Chondrocyte (in vitro differentiated cells): ENCODE measurements around the gene TNPO3. TPM values are rescaled to one million over a fixed set of nuclear protein-coding genes. Genes with fewer than 3 reads are reported as not detected.
A peak's percentile ranks its signal among the peaks of the same experiment; 100 is the strongest.
"Not testable (repeated sequence)": the region's sequence is repeated elsewhere in the genome, so short reads cannot be mapped to it uniquely, and the experiment has no call there.

Source experiments
- DNase-seq: peaks from one replicate; pipeline ENCODE4 v3.0.0; 2021; ENCODE audit warnings: mixed read lengths, low spot score
- H3K27ac Mint-ChIP-seq: one replicate; pipeline ENCODE4 v1.8.0; 2021; ENCODE audit warnings: mild to moderate bottlenecking, moderate library complexity, mixed read lengths; ENCODE audit not compliant: unreplicated experiment
- H3K27me3 Mint-ChIP-seq: 2 replicates; pipeline ENCODE4 v1.8.0; 2021; ENCODE audit warnings: low read depth, mixed read lengths
- H3K36me3 Mint-ChIP-seq: 2 replicates; pipeline ENCODE4 v1.8.0; 2021; ENCODE audit warnings: low read depth, mixed read lengths
- H3K4me1 Mint-ChIP-seq: 2 replicates; pipeline ENCODE4 v1.8.0; 2021; ENCODE audit warnings: low read depth, mild to moderate bottlenecking, mixed read lengths
- H3K4me3 Mint-ChIP-seq: one replicate; pipeline ENCODE4 v1.8.0; 2021; ENCODE audit warnings: mild to moderate bottlenecking, moderate library complexity, mixed read lengths; ENCODE audit not compliant: unreplicated experiment
- H3K9me3 Mint-ChIP-seq: 2 replicates; pipeline ENCODE4 v1.8.0; 2021; ENCODE audit warnings: low read depth, mixed read lengths
- total RNA-seq: library from RNA; stranded (reverse); gene quantifications from 3 replicates; pipeline ENCODE4 v1.2.1, GENCODE V29; 2021
- TF ChIP-seq, protein P1 (sequence below): fragments of 200-600 bp; sonication (generic); IDR thresholded peaks from 2 replicates; pipeline ENCODE4 v1.5.0; 2021; ENCODE audit warnings: antibody characterized with exemption, mild to moderate bottlenecking, moderate library complexity

The TNPO3 gene
- total RNA-seq, 1 donor from 2014 or later = 44.0 TPM

DNA sequence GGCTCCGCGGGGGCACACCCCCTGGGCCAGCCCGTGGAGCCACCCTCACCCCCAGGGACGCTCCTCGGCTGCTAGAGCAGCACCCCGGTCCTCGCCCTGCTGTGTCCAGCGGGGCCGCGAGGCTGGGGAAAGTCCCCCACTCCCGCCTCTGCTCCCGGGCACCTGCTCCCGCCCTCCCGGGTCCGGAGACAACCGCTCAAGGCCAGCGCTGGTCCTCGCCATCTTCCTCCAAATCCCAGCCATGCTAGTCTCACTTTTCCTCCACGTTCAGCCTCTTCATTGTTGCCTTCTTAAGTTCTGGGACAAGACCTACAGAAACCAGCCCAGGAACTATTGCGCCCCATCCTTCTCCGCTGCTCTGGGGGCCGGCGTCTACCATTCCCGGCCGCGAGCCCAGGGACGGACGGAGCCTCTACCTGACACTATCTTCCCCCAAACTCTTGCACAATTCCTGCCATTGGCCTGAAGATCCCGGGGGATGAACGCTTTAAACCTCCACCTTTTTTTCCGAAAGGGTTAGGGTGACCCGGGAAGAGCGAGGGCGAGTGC lies 139.6 kb downstream of the TNPO3 start:
- TF ChIP-seq, protein P1, sequence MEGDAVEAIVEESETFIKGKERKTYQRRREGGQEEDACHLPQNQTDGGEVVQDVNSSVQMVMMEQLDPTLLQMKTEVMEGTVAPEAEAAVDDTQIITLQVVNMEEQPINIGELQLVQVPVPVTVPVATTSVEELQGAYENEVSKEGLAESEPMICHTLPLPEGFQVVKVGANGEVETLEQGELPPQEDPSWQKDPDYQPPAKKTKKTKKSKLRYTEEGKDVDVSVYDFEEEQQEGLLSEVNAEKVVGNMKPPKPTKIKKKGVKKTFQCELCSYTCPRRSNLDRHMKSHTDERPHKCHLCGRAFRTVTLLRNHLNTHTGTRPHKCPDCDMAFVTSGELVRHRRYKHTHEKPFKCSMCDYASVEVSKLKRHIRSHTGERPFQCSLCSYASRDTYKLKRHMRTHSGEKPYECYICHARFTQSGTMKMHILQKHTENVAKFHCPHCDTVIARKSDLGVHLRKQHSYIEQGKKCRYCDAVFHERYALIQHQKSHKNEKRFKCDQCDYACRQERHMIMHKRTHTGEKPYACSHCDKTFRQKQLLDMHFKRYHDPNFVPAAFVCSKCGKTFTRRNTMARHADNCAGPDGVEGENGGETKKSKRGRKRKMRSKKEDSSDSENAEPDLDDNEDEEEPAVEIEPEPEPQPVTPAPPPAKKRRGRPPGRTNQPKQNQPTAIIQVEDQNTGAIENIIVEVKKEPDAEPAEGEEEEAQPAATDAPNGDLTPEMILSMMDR = no peak
- H3K27ac Mint-ChIP-seq = peak overlapping the region; percentile 29
- no peak overlapping the region for H3K4me3 Mint-ChIP-seq
- no peaks in the 10 kb centered on the region for H3K36me3 Mint-ChIP-seq
- DNase-seq = no peak
- H3K9me3 Mint-ChIP-seq = no peaks in the 10 kb centered on the region
- peaks cover under 1% of the 10 kb centered on the region for H3K4me1 Mint-ChIP-seq
- peaks cover 40% of the 10 kb centered on the region for H3K27me3 Mint-ChIP-seq

DNA sequence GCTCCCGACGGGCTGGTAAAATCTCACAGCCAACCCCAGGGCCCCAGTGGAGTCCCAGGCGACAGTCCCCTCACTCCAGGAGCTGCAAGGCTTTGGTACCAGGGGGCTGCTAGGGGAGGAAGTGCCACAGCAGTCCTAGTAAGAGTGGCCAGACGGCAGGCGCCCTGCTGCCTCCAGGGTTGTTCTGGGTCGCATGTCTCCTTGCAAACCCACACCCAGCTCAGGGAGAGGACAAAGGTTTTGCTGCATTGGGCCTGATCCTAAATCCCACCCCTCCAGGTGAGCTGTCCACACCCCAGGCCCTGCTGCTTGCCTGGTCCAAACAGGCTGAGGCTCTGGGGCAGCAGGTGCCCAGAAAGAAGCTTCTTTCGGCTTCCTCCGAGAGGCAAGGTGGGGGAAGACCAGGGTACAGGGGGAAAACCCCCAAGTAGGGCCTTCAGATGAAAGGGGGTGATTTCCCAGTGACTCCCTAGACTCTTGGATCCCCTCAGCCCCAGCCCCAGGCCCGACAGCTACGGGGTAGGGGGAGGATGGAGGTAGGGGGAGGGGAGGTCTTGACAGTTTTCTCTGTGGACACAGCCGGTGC lies 140.3 kb downstream of the TNPO3 start:
- TF ChIP-seq, protein P1 = no peak
- Mint-ChIP-seq H3K4me1 (peaks cover 5% of the 10 kb centered on the region), H3K9me3 (no peaks in the 10 kb centered on the region), H3K27me3 (peaks cover 36% of the 10 kb centered on the region), H3K4me3 (no peak overlapping the region), H3K36me3 (no peaks in the 10 kb centered on the region), H3K27ac (no peak overlapping the region)
- no peak for DNase-seq

DNA sequence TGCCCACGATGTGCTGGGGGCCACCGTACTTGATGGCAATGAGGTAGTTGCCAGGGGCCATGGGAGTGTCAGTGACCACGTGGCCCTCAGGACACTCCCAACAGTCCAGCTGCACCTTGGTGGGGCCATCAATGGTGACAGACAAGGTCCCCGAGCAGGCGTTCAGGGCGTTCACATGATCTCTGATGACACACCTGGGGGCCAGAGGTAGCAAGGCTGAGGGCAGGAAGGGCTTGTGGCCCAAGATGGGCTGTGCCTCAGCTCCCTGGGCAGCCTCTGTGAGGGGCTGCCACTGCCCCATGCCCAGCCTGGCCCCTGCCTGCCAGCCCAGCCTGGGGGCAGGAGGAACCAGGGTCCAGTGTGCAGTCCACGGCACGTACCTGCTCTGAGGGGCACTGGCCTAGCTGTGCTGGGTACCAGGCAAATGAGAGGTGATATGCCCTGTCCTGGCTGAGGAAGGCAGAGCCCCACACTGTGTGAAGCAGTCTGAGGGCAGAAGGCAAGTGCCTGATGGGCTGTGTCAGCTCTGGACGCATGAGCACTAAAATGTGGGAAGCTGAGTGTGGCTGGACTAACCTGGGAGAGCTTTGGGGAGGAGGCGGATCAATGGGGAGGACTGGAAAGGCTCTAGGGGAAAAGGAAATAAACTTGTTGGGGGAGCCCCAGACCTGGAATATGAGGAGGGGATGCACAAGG lies 140.9 kb downstream of the TNPO3 start:
- H3K36me3 Mint-ChIP-seq = no peaks in the 10 kb centered on the region
- TF ChIP-seq, protein P1 = no peak
- no peak for DNase-seq
- H3K27me3 Mint-ChIP-seq = peaks cover 36% of the 10 kb centered on the region
- no peak overlapping the region for H3K4me3 Mint-ChIP-seq
- H3K4me1 Mint-ChIP-seq = peaks cover 11% of the 10 kb centered on the region
- H3K27ac Mint-ChIP-seq = no peak overlapping the region
- H3K9me3 Mint-ChIP-seq = no peaks in the 10 kb centered on the region

DNA sequence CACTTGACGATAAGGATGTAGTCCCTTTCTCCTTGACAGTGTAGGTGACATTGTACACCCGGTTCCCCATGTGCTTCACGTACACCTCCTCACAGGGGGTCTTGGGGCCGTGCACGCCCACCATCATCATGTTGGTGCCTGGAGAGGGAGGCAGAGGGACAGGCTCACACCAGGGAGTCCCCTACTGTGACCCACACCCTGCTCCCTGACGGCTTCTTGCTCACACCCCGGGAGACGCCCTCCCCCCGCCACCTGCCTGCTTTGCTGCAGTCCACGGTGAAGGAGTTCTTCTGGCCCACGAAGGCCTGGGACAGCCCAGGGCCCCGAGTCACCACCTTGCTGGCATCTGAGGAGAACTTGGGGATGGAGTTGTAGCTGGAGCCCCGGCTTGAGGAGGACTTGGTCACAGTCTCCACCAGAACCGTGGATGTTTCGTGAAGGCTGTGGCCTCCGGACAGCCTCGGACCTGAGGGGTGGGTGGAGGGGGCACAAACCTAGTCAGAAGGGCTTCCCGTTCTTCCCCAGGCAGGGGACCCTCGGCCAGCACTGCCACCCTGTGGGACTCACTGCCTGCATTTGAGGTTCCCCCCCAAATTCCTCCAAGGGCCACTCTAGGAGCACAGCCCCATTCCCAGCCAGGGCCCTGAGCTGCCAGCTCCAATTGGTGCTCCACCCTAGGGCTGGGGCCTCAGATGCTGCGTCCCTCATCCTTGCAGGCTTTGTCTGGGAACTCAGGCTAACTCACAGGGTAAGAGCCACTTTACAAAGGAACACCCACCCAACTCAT lies 142.0 kb downstream of the TNPO3 start:
- H3K9me3 Mint-ChIP-seq, DNase-seq, H3K36me3 Mint-ChIP-seq, H3K4me3 Mint-ChIP-seq, H3K27ac Mint-ChIP-seq: not testable (repeated sequence)
- Mint-ChIP-seq H3K27me3 (peaks cover 32% of the 10 kb centered on the region), H3K4me1 (peaks cover 11% of the 10 kb centered on the region)

DNA sequence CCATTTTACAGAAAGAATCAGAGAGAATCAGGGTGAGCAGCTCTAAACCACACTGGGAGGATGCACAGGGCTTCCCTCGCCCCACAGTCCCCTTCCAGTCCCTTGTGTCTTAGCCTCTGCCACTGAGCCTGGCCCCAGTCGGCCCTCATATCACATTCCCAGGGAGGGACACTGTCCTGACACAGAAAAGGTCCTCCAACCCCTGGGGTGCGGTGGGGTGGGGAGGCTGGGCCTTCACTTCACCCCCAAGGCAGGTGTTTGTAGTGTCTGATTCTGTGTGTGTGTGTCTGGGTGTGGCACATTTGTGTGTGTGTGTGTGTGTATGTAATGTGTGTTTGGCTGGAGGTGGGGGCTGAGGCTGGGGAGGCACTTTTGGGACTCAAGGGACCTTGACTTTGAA lies 142.6 kb downstream of the TNPO3 start:
- no peaks in the 10 kb centered on the region for H3K9me3 Mint-ChIP-seq
- peaks cover 27% of the 10 kb centered on the region for H3K27me3 Mint-ChIP-seq
- peaks cover 11% of the 10 kb centered on the region for H3K4me1 Mint-ChIP-seq
- no peak overlapping the region for H3K27ac Mint-ChIP-seq
- H3K4me3 Mint-ChIP-seq = no peak overlapping the region
- no peaks in the 10 kb centered on the region for H3K36me3 Mint-ChIP-seq
- TF ChIP-seq, protein P1 = no peak
- DNase-seq = no peak
